Activated T-cell treated with anti-CD3 and anti-CD28 coated beads, Interleukin-2, amount 50 U/mL, for 1 hour (primary cell): Measurements from ENCODE around the gene KIF17.

Experiments
- DNase-seq: peaks from one replicate; pipeline ENCODE4 v3.0.0-alpha.2; 2020

The KIF17 gene

DNA sequence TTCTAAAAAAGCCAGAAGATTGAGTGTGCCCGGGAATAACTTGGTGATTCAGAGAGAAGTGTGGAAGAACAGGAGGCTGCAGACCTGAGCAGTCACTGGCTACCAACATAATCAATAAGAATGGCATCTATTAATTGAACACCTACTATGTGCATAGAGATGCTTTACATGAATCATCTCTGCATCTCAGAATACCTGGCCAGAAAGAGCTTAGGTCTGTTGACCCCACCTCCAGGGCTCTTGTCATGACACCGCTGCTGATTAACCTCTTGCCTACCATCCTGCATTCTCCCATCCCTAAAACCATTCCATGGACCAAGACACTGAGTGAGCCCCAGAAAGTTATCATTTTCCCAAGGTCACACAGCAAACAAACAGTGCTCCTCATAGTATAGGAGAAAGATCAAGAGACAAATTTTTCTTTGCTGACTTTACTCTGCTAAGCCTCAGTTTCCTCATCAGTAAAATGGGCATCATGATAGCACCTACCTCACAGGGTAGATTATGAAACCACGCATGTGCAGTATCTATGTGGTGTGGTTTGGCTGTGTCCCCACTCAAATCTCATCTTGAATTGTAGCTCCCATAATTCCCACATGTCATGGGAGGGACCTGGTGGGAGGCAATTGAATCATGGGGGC lies 100.8 kb downstream of the KIF17 start:
- DNase-seq, result no peak

DNA sequence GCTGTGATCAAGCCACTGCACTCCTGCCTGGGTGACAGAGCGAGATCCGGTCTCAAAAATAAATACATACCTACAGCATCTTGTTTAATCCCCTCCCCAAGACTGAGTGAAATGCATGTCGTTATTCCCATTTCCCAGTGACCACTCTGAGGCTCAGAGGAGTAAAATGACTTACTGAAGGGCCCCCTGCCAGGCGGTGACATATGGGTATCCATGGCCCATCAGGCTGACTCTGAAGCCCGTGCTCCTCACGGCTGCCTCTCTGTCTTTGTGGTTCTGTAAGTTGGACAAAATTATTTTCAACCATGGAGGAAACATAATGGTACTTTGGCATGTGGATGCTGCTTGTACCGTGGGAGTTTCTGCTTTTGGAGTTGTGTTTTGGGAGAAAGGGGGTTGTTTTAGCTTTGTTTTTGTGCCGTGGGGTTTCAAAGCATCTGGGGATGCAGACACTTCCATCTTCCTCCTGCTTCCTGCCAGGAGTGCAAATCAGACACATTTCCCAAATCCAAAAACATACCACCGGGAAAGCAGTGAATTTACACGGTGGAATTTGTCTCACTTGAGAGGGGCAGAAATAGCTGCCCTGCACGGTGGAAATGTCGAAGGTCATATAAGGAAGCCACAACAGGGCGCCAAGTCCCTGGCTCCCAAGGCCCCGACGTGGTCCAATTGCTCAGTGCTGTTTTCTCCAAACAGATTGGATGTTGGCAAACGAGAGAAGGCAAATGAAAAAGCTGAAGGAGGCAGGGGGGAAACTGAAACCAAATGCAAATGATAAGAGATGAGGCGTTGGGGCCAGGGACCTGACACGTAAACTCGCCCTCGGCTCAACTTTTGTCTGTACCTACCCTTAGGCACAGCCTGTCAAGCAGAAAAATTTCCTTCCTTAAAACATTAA lies 101.6 kb downstream of the KIF17 start:
- no peak for DNase-seq

DNA sequence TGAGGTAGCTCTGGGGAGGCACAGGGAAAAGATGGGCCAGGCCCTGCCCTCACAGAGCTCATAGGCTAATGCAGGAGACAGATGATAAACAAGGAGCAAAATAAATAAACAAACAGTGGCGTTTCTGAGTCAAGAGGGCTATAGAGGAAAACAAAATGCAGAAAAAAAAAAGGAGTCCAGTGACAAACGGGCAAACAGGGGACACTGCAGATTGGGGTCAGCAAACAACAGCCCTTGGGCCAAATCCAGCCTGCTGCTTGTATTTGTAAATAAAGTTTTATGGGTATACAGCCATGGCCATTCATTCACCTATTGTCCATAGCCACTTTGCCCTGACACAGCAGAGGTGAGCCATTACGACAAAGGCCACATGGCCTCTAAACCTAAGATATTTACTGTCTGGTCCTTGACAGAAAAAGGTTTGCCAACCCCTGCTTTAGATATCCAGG lies 103.7 kb downstream of the KIF17 start:
- DNase-seq, result no peak
